ENCODE measurements around the gene PTPN13. TPM values are rescaled to one million over a fixed set of nuclear protein-coding genes. Genes with fewer than 3 reads are reported as not detected.

The PTPN13 gene
- total RNA-seq, 1 experiment from 2014 or later, result 12.5 TPM

- BruUV-seq (replicated peaks), result no TSS peak
- POLR2A ChIA-PET, result no interaction called here
Measured at GRCh38 chr4:86818211-86818610, 224.1 kb downstream of the PTPN13 start.

GRCh38 chr4:86818841-86819240, 224.7 kb downstream of the PTPN13 start:
- ATAC-seq (no peak), DNase-seq (ENCODE audit: low read depth, low spot score) (no peak)
- H3K4me3 ChIP-seq (ENCODE audit: low read depth in 2 of 2, low read length in 2 of 2), result no peak overlapping the region
- no TSS peak for BruUV-seq (replicated peaks)
- no peak overlapping the region for H3K27ac ChIP-seq (ENCODE audit: low read length)
- ChIA-PET CTCF (interaction anchor here (0.5 kb wide), 1 partner anchor 126 kb away, joined by 9 read pairs; no protein-coding TSS in a partner anchor), POLR2A (no interaction called here)
- H3K27me3 ChIP-seq (ENCODE audit: control insufficient read depth, insufficient read depth, low read length), result no peaks in the 10 kb centered on the region
- no peaks in the 10 kb centered on the region for H3K4me1 ChIP-seq (ENCODE audit: control insufficient read depth, insufficient read depth, low read length)
- intact Hi-C loops (cut with micrococcal nuclease; ENCODE audit: unreplicated experiment) (no loop called here), in situ Hi-C loops (cut with HindIII; ENCODE audit: low pct_unique_long_range_greater_than_20kb, low sequenced_read_pairs) (no loop called here)
- no peaks in the 10 kb centered on the region; the same call in 1 of the 2 replicates for H3K9me3 ChIP-seq (ENCODE audit: control insufficient read depth, insufficient read depth, low read depth, low read length)
- TF ChIP-seq SIN3A (IDR thresholded peaks at IDR 0.05; ENCODE audit: borderline replicate concordance, insufficient read depth, low read depth, low read length) (no peak), REST (IDR thresholded peaks at IDR 0.05; ENCODE audit: insufficient read depth in 1 of 2, low read depth in 2 of 2, low read length in 1 of 2) (no peak), TCF7L2 (IDR thresholded peaks at IDR 0.05; ENCODE audit: low read depth, low read length) (no peak), POLR2AphosphoS5 (IDR thresholded peaks at IDR 0.05; ENCODE audit: low read depth, low read length) (no peak)
- H3K36me3 ChIP-seq (ENCODE audit: control insufficient read depth, insufficient read depth, low read length), result no peaks in the 10 kb centered on the region

More at GRCh38 chr4:86818211-86818610, 224.1 kb downstream of the PTPN13 start:
- in situ Hi-C loops (cut with HindIII; ENCODE audit: low pct_unique_long_range_greater_than_20kb, low sequenced_read_pairs), result no loop called here
- CTCF ChIA-PET, result interaction anchor here (0.5 kb wide), 1 partner anchor 125 kb away, joined by 9 read pairs; no protein-coding TSS in a partner anchor
- Histone ChIP-seq H3K4me1 (ENCODE audit: control insufficient read depth, insufficient read depth, low read length) (no peaks in the 10 kb centered on the region), H3K27ac (ENCODE audit: low read length) (no peak overlapping the region), H3K4me3 (ENCODE audit: low read depth in 2 of 2, low read length in 2 of 2) (no peak overlapping the region), H3K36me3 (ENCODE audit: control insufficient read depth, insufficient read depth, low read length) (no peaks in the 10 kb centered on the region), H3K27me3 (ENCODE audit: control insufficient read depth, insufficient read depth, low read length) (no peaks in the 10 kb centered on the region), H3K9me3 (ENCODE audit: control insufficient read depth, insufficient read depth, low read depth, low read length) (no peaks in the 10 kb centered on the region; the same call in 1 of the 2 replicates)
- no peak for TF ChIP-seq REST (IDR thresholded peaks at IDR 0.05; ENCODE audit: insufficient read depth in 1 of 2, low read depth in 2 of 2, low read length in 1 of 2)
- no peak for TF ChIP-seq TCF7L2 (IDR thresholded peaks at IDR 0.05; ENCODE audit: low read depth, low read length)
- TF ChIP-seq POLR2AphosphoS5 (IDR thresholded peaks at IDR 0.05; ENCODE audit: low read depth, low read length), result no peak
- TF ChIP-seq CTCF (IDR thresholded peaks at IDR 0.05), result no peak
- TF ChIP-seq SIN3A (IDR thresholded peaks at IDR 0.05; ENCODE audit: borderline replicate concordance, insufficient read depth, low read depth, low read length), result no peak
- ATAC-seq (no peak), DNase-seq (ENCODE audit: low read depth, low spot score) (no peak)
- intact Hi-C loops (cut with micrococcal nuclease; ENCODE audit: unreplicated experiment), result no loop called here

All from Panc1 (cell line).